GM18505 (cell line): ENCODE results near the gene MCF2L2.
"Not testable (repeated sequence)": the region's sequence is repeated elsewhere in the genome, so short reads cannot be mapped to it uniquely, and the experiment has no call there.

Source experiments
- ATAC-seq: cut with Tn5 transposase; IDR thresholded peaks from one replicate; pipeline ENCODE4 v1.9.1; 2021; ENCODE audit not compliant: unreplicated experiment
- POLR2A ChIP-seq: IDR thresholded peaks from 4 replicates; pipeline ENCODE4 v1.6.1; 2011; ENCODE audit warnings: borderline replicate concordance; ENCODE audit not compliant: insufficient read depth, insufficient read length; ENCODE audit errors: extremely low read depth

MCF2L2 gene

GRCh38 chr3:183437666-183438564, 9.5 kb upstream of the MCF2L2 start:
- no peak for ATAC-seq
- no peak for TF ChIP-seq POLR2A

- ATAC-seq: no peak
- no peak for TF ChIP-seq POLR2A
These were observed 8.6 kb upstream of the MCF2L2 start for GRCh38 chr3:183437061-183437460.

- TF ChIP-seq POLR2A: no peak
- ATAC-seq: peak; percentile 83
These were observed 7.2 kb upstream of the MCF2L2 start for GRCh38 chr3:183435661-183436060.

- no peak for ATAC-seq
- no peak for TF ChIP-seq POLR2A
These were observed 6.6 kb upstream of the MCF2L2 start for GRCh38 chr3:183434992-183435391.

GRCh38 chr3:183434503-183434902, 6.1 kb upstream of the MCF2L2 start:
- no peak for ATAC-seq
- TF ChIP-seq POLR2A: no peak

GRCh38 chr3:183430325-183430957, 2.0 kb upstream of the MCF2L2 start:
- ATAC-seq: no peak
- no peak for TF ChIP-seq POLR2A

GRCh38 chr3:183427876-183428446, 458 bp downstream of the MCF2L2 start:
- no peak for TF ChIP-seq POLR2A
- ATAC-seq: peak; percentile 38

GRCh38 chr3:183427196-183427875, 1.1 kb downstream of the MCF2L2 start:
- no peak for TF ChIP-seq POLR2A
- no peak for ATAC-seq

GRCh38 chr3:183418807-183419206, 9.6 kb downstream of the MCF2L2 start:
- not testable (repeated sequence) for ATAC-seq

GRCh38 chr3:183411216-183411922, 17.1 kb downstream of the MCF2L2 start:
- TF ChIP-seq POLR2A: no peak
- no peak for ATAC-seq

GRCh38 chr3:183410759-183411158, 17.7 kb downstream of the MCF2L2 start:
- TF ChIP-seq POLR2A: no peak
- ATAC-seq: no peak

GRCh38 chr3:183410280-183410679, 18.1 kb downstream of the MCF2L2 start:
- ATAC-seq: no peak
- no peak for TF ChIP-seq POLR2A

- no peak for ATAC-seq
- no peak for TF ChIP-seq POLR2A
These were observed 19.2 kb downstream of the MCF2L2 start for GRCh38 chr3:183409219-183409618.
